GM19452 (cell line): ENCODE data around the gene DNAJB5.
"Not testable (repeated sequence)": the region's sequence is repeated elsewhere in the genome, so short reads cannot be mapped to it uniquely, and the experiment has no call there.

Experiments
- ATAC-seq: cut with Tn5 transposase; IDR thresholded peaks from one replicate; pipeline ENCODE4 v1.9.1; 2021; ENCODE audit not compliant: unreplicated experiment

DNAJB5 gene

GRCh38 chr9:34989003-34989945 is at the start of gene DNAJB5:
Gene DNAJB5 (plus strand): TSS chr9:34989745. CDS start chr9:34990631, 886 bp downstream.
- ATAC-seq = peak; percentile 89

- not testable (repeated sequence) for ATAC-seq
Observed at GRCh38 chr9:34939989-34940388, 49.6 kb upstream of the DNAJB5 start.

DNA sequence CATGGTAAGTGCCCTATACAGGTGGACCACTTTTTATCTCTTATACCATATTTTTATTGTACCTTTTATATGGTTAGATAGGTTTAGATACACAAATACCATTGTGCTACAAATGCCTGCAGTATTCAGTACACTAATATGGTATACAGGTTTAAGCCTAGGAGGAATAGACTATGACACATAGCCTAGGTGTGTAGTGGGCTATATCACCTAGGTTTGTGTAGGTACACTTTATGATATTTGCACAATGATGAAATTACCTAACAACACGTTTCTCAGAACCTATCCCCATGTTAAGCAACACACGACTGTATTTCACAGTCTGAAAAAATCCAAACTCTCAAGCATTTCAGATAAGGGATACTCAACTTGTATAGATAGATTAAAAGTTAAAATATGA is 41.1 kb upstream of the DNAJB5 start:
- no peak for ATAC-seq

DNA sequence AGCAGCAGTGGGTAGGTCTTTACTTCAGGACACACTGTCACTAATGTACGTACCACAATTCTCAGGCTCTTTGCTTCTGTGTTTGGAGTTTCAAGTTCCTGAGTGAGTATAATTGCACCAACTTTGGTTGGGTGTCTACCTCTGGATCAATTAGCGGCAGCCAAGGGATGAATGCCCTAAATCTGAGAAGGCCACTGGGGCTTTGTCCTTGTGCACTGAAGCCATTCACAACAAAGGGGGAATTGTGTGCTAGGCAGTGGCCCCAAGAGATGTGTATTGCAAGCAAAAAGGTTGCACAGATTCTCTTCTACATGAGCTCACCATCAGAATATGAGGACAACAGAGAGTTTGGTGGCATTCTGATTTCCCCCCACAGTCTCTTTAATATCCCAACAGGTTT is 35.3 kb upstream of the DNAJB5 start:
- ATAC-seq = no peak

GRCh38 chr9:34956066-34956465 is 33.5 kb upstream of the DNAJB5 start:
- ATAC-seq = not testable (repeated sequence)

GRCh38 chr9:34956648-34957047 is 32.9 kb upstream of the DNAJB5 start:
- ATAC-seq = peak; percentile 75

- ATAC-seq = no peak
Observed at GRCh38 chr9:34957492-34958410, 31.8 kb upstream of the DNAJB5 start, which contains the start of gene PHF24. Gene PHF24 (plus strand): TSS chr9:34958285. CDS start chr9:34971299, 13,014 bp downstream.

DNA sequence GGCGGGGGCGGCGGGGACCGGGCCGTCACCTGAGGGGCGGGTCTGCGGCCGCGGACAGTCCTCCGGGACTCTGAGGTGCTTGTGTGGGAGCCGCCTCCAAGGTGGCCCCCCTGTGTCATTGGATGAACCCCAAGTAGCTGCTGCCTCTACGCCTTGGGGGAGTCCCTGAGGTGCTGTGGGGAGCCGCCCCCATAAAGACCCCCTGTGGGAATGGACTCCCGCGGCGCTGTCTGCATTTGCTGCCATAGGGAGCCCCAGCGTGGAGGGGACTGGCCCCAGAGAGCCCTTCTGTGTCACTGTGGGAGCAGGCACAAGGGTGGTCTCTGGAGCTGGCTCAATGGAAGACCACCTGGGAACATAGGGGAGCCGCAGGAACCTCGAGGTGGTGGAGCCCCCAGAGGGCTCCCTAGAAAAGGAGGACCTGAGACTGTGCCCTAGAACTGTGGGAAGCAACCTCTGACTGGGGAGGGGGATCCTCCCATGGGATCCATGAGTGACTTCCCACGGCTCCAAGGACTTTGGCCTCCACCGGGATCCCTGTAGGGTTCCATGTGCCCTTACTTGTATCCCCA is 31.0 kb upstream of the DNAJB5 start:
- no peak for ATAC-seq

GRCh38 chr9:34959461-34959860 is 30.1 kb upstream of the DNAJB5 start:
- no peak for ATAC-seq

DNA sequence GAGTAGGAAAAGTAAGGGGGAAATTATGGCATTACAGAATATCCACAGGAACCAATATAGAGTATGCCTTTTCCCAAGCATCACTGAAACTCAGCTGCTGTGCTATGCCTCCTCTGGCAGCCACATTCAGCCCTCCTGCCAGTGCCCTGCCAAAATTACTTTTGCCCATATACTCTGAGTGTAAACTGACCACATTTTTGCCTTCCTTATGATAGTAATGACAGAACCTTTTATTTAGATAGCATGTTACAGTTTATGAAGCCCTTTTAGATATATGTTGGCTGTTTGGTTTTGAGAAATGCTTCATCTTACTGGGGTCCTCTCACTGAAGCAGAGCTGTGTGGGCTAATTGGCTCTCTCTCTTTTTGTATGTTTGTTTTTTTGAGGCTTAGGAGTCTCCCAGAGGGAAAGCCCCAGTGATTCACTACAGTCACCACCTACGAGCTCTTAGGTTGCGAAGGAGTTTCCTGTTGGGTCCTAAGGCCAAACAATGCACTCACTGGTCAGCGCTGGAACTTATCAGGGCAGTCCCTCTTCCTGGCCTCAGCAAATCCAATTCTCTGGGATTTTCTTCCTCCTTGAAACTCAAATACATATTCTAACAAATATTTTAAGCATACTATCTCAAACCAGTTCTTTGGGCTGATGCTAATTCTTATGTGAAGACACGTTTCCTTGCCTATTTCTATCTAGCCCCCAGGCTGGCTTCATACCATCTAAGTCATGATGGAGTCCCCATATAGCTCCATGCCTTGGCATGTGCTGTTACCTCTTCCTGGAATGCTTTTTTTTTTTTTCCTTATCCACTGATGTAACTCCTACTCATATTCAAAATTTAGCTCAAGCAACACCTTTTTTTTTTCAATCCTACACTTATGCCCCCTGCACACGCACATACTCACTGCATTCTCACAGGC is 27.7 kb upstream of the DNAJB5 start:
- ATAC-seq = no peak

DNA sequence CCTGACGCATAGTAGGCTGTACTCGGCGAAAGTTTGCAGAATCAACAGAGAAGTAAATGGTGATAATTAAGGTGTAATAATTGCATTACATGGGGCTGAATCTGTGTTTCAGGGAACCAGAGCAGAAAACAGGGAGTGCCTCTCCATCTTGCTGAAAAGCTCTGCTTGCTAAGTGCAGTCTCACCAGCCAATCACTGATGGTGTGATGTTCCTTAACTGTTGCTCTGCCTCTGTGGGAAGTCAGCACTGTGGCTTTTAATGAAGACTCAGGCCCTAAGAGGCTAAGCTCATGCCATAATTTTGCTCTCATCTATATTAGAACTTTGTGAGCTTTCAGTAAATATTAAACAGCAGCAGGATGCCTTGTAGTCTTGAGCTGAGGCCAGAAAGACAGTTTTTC is 27.0 kb upstream of the DNAJB5 start:
- no peak for ATAC-seq

- no peak for ATAC-seq
Observed at GRCh38 chr9:34963552-34963951, 26.0 kb upstream of the DNAJB5 start.

GRCh38 chr9:34964458-34964857 is 25.1 kb upstream of the DNAJB5 start:
- no peak for ATAC-seq

DNA sequence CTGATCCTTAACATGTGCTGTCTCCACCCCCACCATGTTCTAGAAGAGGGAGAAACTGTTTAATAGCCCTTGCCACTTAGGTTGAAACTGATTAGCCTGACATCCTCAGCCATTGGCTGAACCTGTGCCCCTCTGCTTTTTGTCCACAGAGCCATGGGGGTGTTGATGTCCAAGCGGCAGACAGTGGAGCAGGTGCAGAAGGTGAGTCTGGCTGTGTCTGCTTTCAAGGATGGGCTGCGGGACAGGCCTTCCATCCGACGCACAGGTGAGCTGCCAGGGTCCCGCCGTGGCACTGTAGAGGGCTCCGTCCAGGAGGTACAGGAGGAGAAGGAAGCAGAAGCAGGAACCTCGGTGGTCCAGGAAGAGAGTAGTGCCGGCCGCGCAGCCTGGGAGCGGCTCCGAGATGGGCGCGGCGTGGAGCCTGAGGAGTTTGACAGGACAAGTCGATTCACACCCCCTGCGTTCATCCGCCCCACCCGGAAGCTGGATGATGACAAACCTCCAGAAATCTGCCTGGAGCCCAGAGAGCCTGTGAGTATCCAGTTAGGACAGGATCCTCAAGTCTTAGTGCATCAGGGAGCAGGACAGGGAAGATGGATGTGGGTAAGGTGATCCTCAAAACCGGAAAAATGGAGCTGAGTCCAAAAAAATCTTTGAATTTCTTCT is 18.3 kb upstream of the DNAJB5 start:
- no peak for ATAC-seq

- no peak for ATAC-seq
Observed at GRCh38 chr9:34974664-34975063, 14.9 kb upstream of the DNAJB5 start.

DNA sequence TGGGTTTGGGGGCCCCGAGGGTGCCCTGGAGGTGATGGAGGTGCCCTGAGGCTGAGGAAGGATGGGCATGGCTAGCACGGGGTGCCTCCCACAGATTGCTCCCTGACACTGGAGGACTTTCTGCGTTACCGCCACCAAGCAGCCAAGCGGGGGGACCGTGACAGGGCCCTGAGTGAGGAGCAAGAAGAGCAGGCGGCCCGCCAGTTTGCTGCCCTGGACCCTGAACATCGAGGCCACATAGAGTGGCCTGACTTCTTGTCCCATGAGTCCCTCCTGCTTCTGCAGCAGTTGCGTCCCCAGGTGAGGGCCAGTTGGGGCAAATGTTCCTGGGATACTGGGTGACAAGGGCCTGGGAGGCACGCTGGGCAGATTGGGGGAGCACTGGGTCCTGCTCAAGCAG is 13.1 kb upstream of the DNAJB5 start:
- ATAC-seq = no peak

DNA sequence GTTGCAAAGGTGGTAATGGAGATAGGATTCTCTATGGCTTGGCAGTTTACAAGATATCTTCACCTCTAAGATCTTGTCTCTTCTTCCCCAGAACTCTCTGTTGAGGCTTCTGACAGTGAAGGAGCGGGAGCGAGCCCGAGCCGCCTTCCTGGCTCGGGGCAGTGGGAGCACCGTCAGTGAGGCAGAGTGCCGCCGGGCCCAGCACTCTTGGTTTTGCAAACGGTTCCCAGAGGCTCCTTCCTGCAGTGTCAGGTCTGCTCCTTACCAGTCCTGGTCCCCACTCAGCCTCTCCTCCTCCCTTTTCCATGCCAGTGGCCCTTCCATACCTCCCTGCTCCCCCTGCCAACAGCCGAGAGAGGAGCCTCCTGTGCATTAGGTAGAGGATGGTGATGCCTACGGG is 12.6 kb upstream of the DNAJB5 start:
- no peak for ATAC-seq

- ATAC-seq = no peak
Observed at GRCh38 chr9:34980181-34980761, 9.3 kb upstream of the DNAJB5 start.

- no peak for ATAC-seq
Observed at GRCh38 chr9:34982361-34982760, 7.2 kb upstream of the DNAJB5 start.
